ENCODE results near the gene KCNH4.
A peak's percentile ranks its signal among the peaks of the same experiment; 100 is the strongest.

Gene KCNH4

GRCh38 chr17:42185621-42185930 lies 4.6 kb upstream of the KCNH4 start:
- peaks cover 3 to 49% (median 45%) of the 10 kb centered on the region in 4 experiments for H3K4me1 ChIP-seq (ENCODE audit: control extremely low read depth in 1 of 4, control insufficient read depth in 4 of 4, insufficient read depth in 4 of 4, low read length in 3 of 4)
- peaks cover 0 to 18% (median 6%) of the 10 kb centered on the region in 5 experiments for H3K27me3 ChIP-seq (replicated peaks in 2 of 5; ENCODE audit: control insufficient read depth in 4 of 5, insufficient read depth in 5 of 5, low read length in 4 of 5)
- H3K27ac ChIP-seq (ENCODE audit: insufficient read depth in 1 of 2, low read depth in 1 of 2, low read length in 2 of 2, poor library complexity in 1 of 2, severe bottlenecking in 2 of 2) = no peak overlapping the region
- CTCF ChIA-PET = no interaction called here
- H3K4me3 ChIP-seq (ENCODE audit: control insufficient read depth in 1 of 7, extremely low read depth in 1 of 7, insufficient read depth in 4 of 7, low read depth in 2 of 7, low read length in 6 of 7) = no peak overlapping the region
- 92% methylated on average over 4 of the region's 7 CpGs for WGBS (ENCODE audit: insufficient coverage)
- no peaks in the 10 kb centered on the region for H3K9me3 ChIP-seq (ENCODE audit: control extremely low read depth in 1 of 5, control insufficient read depth in 4 of 5, insufficient read depth in 2 of 5, low read depth in 1 of 5, low read length in 4 of 5)
- no peak for DNase-seq
- H3K36me3 ChIP-seq (ENCODE audit: control insufficient read depth in 4 of 4, insufficient read depth in 4 of 4, low read length in 3 of 4) = peaks cover 0 to 7% (median 5%) of the 10 kb centered on the region in 4 experiments
- POLR2A ChIA-PET = no interaction called here

- H3K4me3 ChIP-seq (ENCODE audit: control insufficient read depth in 1 of 7, extremely low read depth in 1 of 7, insufficient read depth in 4 of 7, low read depth in 2 of 7, low read length in 6 of 7) = peak within 1 kb of the TSS in 4 of 7 experiments; percentile 19 to 88 (median 81)
Observed at GRCh38 chr17:42184713-42185620, 4.0 kb upstream of the KCNH4 start, which contains the start of gene HCRT. Gene HCRT (minus strand): TSS chr17:42185452. CDS start chr17:42185365, 87 bp downstream.

GRCh38 chr17:42183741-42184711 lies 3.1 kb upstream of the KCNH4 start:
- no peak overlapping the region for H3K27ac ChIP-seq (ENCODE audit: insufficient read depth in 1 of 2, low read depth in 1 of 2, low read length in 2 of 2, poor library complexity in 1 of 2, severe bottlenecking in 2 of 2)
- peak overlapping the region; percentile 63 to 88 (median 72) for H3K4me3 ChIP-seq (ENCODE audit: control insufficient read depth in 1 of 7, extremely low read depth in 1 of 7, insufficient read depth in 4 of 7, low read depth in 2 of 7, low read length in 6 of 7)
- H3K36me3 ChIP-seq (ENCODE audit: control insufficient read depth in 4 of 4, insufficient read depth in 4 of 4, low read length in 3 of 4) = no peaks in the 10 kb centered on the region
- peak; percentile 73 to 83 (median 79) for DNase-seq
- H3K9me3 ChIP-seq (ENCODE audit: control extremely low read depth in 1 of 5, control insufficient read depth in 4 of 5, insufficient read depth in 2 of 5, low read depth in 1 of 5, low read length in 4 of 5) = no peaks in the 10 kb centered on the region
- POLR2A ChIA-PET = interaction anchor here (0.9 kb wide), 1 partner anchor 105 kb away, joined by 4 read pairs; the partner anchor contains the start of gene STAT5A
- peaks cover 3 to 51% (median 46%) of the 10 kb centered on the region in 4 experiments for H3K4me1 ChIP-seq (ENCODE audit: control extremely low read depth in 1 of 4, control insufficient read depth in 4 of 4, insufficient read depth in 4 of 4, low read length in 3 of 4)
- 5% methylated on average over 76 of the region's 83 CpGs for WGBS (ENCODE audit: insufficient coverage)
- CTCF ChIA-PET = interaction anchor here (1.0 to 1.7 kb wide), 5 partner anchors 11 to 64 kb away, joined by 3 to 14 read pairs (median 3); partner anchors contain the start of gene GHDC
- peaks cover 0 to 33% (median 16%) of the 10 kb centered on the region in 5 experiments for H3K27me3 ChIP-seq (replicated peaks in 2 of 5; ENCODE audit: control insufficient read depth in 4 of 5, insufficient read depth in 5 of 5, low read length in 4 of 5)

More at GRCh38 chr17:42184713-42185620, 4.0 kb upstream of the KCNH4 start, which contains the start of gene HCRT:
- peaks cover 3 to 53% (median 50%) of the 10 kb centered on the region in 4 experiments for H3K4me1 ChIP-seq (ENCODE audit: control extremely low read depth in 1 of 4, control insufficient read depth in 4 of 4, insufficient read depth in 4 of 4, low read length in 3 of 4)
- peaks cover 0 to 24% (median 9%) of the 10 kb centered on the region in 5 experiments for H3K27me3 ChIP-seq (replicated peaks in 2 of 5; ENCODE audit: control insufficient read depth in 4 of 5, insufficient read depth in 5 of 5, low read length in 4 of 5)
- peaks cover 0 to 3% (median under 1%) of the 10 kb centered on the region in 4 experiments for H3K36me3 ChIP-seq (ENCODE audit: control insufficient read depth in 4 of 4, insufficient read depth in 4 of 4, low read length in 3 of 4)
- WGBS (ENCODE audit: insufficient coverage) = 75% methylated on average over 7 of the region's 11 CpGs
- ChIA-PET POLR2A (interaction anchor here (0.9 kb wide), 1 partner anchor 104 kb away, joined by 4 read pairs; the partner anchor contains the start of gene STAT5A), CTCF (interaction anchor here (1.0 to 1.7 kb wide), 4 partner anchors 10 to 41 kb away, joined by 3 to 14 read pairs (median 3); partner anchors contain the start of gene GHDC)
- no peak within 1 kb of the TSS for H3K27ac ChIP-seq (ENCODE audit: insufficient read depth in 1 of 2, low read depth in 1 of 2, low read length in 2 of 2, poor library complexity in 1 of 2, severe bottlenecking in 2 of 2)
- H3K9me3 ChIP-seq (ENCODE audit: control extremely low read depth in 1 of 5, control insufficient read depth in 4 of 5, insufficient read depth in 2 of 5, low read depth in 1 of 5, low read length in 4 of 5) = no peaks in the 10 kb centered on the region
- DNase-seq = no peak

- peak in 2 of 3 donors; percentile 30 to 43 for DNase-seq
- Histone ChIP-seq H3K9me3 (ENCODE audit: control extremely low read depth in 1 of 5, control insufficient read depth in 4 of 5, insufficient read depth in 2 of 5, low read depth in 1 of 5, low read length in 4 of 5) (no peaks in the 10 kb centered on the region), H3K36me3 (ENCODE audit: control insufficient read depth in 4 of 4, insufficient read depth in 4 of 4, low read length in 3 of 4) (no peaks in the 10 kb centered on the region), H3K4me1 (ENCODE audit: control extremely low read depth in 1 of 4, control insufficient read depth in 4 of 4, insufficient read depth in 4 of 4, low read length in 3 of 4) (peaks cover 3 to 43% (median 38%) of the 10 kb centered on the region in 4 experiments), H3K27me3 (replicated peaks in 2 of 5; ENCODE audit: control insufficient read depth in 4 of 5, insufficient read depth in 5 of 5, low read length in 4 of 5) (peaks cover 0 to 36% (median 16%) of the 10 kb centered on the region in 5 experiments), H3K27ac (ENCODE audit: insufficient read depth in 1 of 2, low read depth in 1 of 2, low read length in 2 of 2, poor library complexity in 1 of 2, severe bottlenecking in 2 of 2) (no peak overlapping the region), H3K4me3 (ENCODE audit: control insufficient read depth in 1 of 7, extremely low read depth in 1 of 7, insufficient read depth in 4 of 7, low read depth in 2 of 7, low read length in 6 of 7) (peak overlapping the region in 6 of 7 experiments; percentile 63 to 88 (median 73))
- 65% methylated on average over 9 of the region's 9 CpGs for WGBS (ENCODE audit: insufficient coverage)
- ChIA-PET POLR2A (interaction anchor here (0.7 kb wide), 1 partner anchor 107 kb away, joined by 8 read pairs; no protein-coding TSS in a partner anchor), CTCF (interaction anchor here (0.6 to 2.3 kb wide), 6 partner anchors 12 to 63 kb away, joined by 3 to 14 read pairs (median 3); partner anchors contain the start of gene GHDC)
Observed at GRCh38 chr17:42182927-42183734, 2.2 kb upstream of the KCNH4 start.

- ChIA-PET CTCF (interaction anchor here (0.5 to 3.6 kb wide), 17 partner anchors 8 to 330 kb away, joined by 3 to 19 read pairs (median 4); partner anchors contain the start of gene GHDC), POLR2A (interaction anchor here (0.8 kb wide), 1 partner anchor 61 kb away, joined by 3 read pairs; no protein-coding TSS in a partner anchor)
- WGBS (ENCODE audit: insufficient coverage) = 80% methylated on average over 2 of the region's 2 CpGs
- Histone ChIP-seq H3K4me3 (ENCODE audit: control insufficient read depth in 1 of 7, extremely low read depth in 1 of 7, insufficient read depth in 4 of 7, low read depth in 2 of 7, low read length in 6 of 7) (no peak overlapping the region), H3K9me3 (ENCODE audit: control extremely low read depth in 1 of 5, control insufficient read depth in 4 of 5, insufficient read depth in 2 of 5, low read depth in 1 of 5, low read length in 4 of 5) (no peaks in the 10 kb centered on the region), H3K27me3 (replicated peaks in 2 of 5; ENCODE audit: control insufficient read depth in 4 of 5, insufficient read depth in 5 of 5, low read length in 4 of 5) (peaks cover 0 to 36% (median 16%) of the 10 kb centered on the region in 5 experiments), H3K36me3 (ENCODE audit: control insufficient read depth in 4 of 4, insufficient read depth in 4 of 4, low read length in 3 of 4) (no peaks in the 10 kb centered on the region), H3K27ac (ENCODE audit: insufficient read depth in 1 of 2, low read depth in 1 of 2, low read length in 2 of 2, poor library complexity in 1 of 2, severe bottlenecking in 2 of 2) (no peak overlapping the region), H3K4me1 (ENCODE audit: control extremely low read depth in 1 of 4, control insufficient read depth in 4 of 4, insufficient read depth in 4 of 4, low read length in 3 of 4) (peaks cover 3 to 42% (median 34%) of the 10 kb centered on the region in 4 experiments)
- no peak for DNase-seq
Observed at GRCh38 chr17:42181851-42182207, 887 bp upstream of the KCNH4 start.

Measured in common myeloid progenitor, CD34-positive (primary cell).